HCT116 (cell line): ENCODE results near the gene STX2.

Experiments
- EZH2 ChIP-seq: fragments of 200-600 bp; sonication (generic); IDR thresholded peaks from 2 replicates; pipeline ENCODE4 v1.6.1; 2017; ENCODE audit warnings: antibody characterized with exemption, mixed run types
- POLR2A ChIP-seq: IDR thresholded peaks from 2 replicates; pipeline ENCODE4 v1.7.0; 2011; ENCODE audit warnings: borderline replicate concordance; ENCODE audit not compliant: insufficient read depth, insufficient read length; ENCODE audit errors: extremely low read depth
- POLR2AphosphoS5 ChIP-seq: IDR thresholded peaks from 2 replicates; pipeline ENCODE4 v1.6.1; 2011; ENCODE audit warnings: mild to moderate bottlenecking, low read depth, low read length, moderate library complexity
- SP1 ChIP-seq: IDR thresholded peaks from 2 replicates; pipeline ENCODE4 v1.6.1; 2012; ENCODE audit warnings: low read depth
- TF ChIP-seq, protein P1 (sequence below), 3 experiments: fragments of 200-600 bp in 1 of 3; sonication (generic) in 1 of 3; IDR thresholded peaks in 2 of 3; conservative IDR thresholded peaks in 1 of 3; 2 replicates each; pipeline ENCODE4 v1.5.1; 2012 to 2017; ENCODE audit warnings: low read depth in 2 of 3, low read length in 2 of 3, antibody characterized with exemption in 1 of 3, borderline replicate concordance in 1 of 3, control low read depth in 1 of 3, mild to moderate bottlenecking in 1 of 3, mixed read lengths in 1 of 3, mixed run types in 1 of 3, moderate library complexity in 1 of 3; ENCODE audit not compliant: insufficient read depth in 1 of 3
- TF ChIP-seq, protein P2 (sequence below): IDR thresholded peaks from 2 replicates; pipeline ENCODE4 v1.6.1; 2012; ENCODE audit warnings: low read depth

DNA sequence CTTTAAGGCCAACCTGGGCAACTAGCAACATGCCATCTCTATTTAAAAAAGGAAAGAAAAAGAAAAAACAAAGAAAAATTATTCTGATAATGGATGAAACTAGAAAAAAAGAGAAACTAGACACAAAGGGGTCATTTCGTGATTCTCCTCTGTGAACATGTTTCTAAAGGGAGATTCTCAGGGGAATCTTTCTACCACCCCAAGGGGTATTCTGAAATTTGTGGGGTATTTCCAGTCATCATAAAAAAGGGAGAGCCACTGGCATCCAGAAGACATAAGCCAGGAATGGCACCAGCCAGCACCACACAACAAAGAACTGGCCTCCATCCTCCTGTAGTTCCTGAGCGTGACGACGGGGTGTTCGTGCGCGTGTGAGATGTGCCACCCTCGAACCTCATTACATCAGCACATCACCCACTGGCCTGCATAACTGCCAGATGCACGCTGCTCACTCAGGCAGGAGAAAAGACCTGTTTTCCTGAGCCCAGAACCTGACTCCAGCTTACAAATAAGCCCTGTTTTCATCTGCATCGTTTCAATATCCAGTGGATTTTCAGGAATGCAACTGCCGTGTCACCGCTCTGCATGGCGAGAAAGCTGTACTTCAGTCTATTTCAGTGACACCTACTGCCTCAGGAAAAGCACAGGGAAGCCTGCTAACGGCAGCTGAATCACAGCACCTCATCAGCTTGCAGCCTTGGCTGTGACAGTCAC lies 23.9 kb downstream of the STX2 start:
- no peak for TF ChIP-seq POLR2A
- TF ChIP-seq, protein P1, sequence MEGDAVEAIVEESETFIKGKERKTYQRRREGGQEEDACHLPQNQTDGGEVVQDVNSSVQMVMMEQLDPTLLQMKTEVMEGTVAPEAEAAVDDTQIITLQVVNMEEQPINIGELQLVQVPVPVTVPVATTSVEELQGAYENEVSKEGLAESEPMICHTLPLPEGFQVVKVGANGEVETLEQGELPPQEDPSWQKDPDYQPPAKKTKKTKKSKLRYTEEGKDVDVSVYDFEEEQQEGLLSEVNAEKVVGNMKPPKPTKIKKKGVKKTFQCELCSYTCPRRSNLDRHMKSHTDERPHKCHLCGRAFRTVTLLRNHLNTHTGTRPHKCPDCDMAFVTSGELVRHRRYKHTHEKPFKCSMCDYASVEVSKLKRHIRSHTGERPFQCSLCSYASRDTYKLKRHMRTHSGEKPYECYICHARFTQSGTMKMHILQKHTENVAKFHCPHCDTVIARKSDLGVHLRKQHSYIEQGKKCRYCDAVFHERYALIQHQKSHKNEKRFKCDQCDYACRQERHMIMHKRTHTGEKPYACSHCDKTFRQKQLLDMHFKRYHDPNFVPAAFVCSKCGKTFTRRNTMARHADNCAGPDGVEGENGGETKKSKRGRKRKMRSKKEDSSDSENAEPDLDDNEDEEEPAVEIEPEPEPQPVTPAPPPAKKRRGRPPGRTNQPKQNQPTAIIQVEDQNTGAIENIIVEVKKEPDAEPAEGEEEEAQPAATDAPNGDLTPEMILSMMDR (IDR thresholded peaks at IDR 0.05 in 2 of 3, conservative IDR thresholded peaks at IDR 0.05 in 1 of 3; ENCODE audit: borderline replicate concordance in 1 of 3, insufficient read depth in 1 of 3, low read depth in 2 of 3, low read length in 2 of 3), result no peak
- no peak for TF ChIP-seq EZH2
- no peak for TF ChIP-seq SP1
- TF ChIP-seq POLR2AphosphoS5, result no peak
- TF ChIP-seq, protein P2, sequence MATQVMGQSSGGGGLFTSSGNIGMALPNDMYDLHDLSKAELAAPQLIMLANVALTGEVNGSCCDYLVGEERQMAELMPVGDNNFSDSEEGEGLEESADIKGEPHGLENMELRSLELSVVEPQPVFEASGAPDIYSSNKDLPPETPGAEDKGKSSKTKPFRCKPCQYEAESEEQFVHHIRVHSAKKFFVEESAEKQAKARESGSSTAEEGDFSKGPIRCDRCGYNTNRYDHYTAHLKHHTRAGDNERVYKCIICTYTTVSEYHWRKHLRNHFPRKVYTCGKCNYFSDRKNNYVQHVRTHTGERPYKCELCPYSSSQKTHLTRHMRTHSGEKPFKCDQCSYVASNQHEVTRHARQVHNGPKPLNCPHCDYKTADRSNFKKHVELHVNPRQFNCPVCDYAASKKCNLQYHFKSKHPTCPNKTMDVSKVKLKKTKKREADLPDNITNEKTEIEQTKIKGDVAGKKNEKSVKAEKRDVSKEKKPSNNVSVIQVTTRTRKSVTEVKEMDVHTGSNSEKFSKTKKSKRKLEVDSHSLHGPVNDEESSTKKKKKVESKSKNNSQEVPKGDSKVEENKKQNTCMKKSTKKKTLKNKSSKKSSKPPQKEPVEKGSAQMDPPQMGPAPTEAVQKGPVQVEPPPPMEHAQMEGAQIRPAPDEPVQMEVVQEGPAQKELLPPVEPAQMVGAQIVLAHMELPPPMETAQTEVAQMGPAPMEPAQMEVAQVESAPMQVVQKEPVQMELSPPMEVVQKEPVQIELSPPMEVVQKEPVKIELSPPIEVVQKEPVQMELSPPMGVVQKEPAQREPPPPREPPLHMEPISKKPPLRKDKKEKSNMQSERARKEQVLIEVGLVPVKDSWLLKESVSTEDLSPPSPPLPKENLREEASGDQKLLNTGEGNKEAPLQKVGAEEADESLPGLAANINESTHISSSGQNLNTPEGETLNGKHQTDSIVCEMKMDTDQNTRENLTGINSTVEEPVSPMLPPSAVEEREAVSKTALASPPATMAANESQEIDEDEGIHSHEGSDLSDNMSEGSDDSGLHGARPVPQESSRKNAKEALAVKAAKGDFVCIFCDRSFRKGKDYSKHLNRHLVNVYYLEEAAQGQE, result no peak
